Measurements from ENCODE around the gene DNAH8. TPM values are rescaled to one million over a fixed set of nuclear protein-coding genes. Genes with fewer than 3 reads are reported as not detected.

The DNAH8 gene
- total RNA-seq, 1 experiment from 2014 or later = not detected

DNA sequence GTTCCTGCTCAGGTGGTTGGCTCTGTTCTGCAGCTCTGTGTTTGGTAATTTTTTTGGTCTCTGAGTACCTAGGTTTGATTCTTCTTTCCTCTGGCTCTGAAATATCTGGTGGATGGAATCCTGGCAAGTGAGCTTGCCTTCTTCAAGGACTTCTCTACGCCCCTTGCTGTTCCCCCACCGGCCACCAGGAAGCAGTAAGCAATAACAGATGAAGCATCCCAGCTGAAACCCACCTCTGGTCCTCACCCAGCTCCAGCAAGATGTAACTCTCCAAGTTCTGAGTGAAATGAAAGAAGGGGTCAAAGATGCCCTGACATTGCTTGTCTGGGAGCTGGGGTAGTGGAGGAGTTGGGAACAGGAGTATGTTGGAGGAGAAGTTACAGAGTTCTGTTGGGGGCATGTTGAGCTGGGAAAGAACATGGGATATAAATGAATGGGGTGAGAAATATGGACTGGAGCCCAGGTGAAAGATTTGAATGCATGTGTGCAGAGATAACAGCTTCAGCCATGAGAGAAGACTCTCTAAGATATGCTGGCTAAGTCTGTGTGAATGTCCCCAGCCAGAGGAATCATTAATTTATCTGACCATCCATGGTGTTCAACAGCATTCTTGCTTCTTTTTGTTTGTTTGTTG is 282.1 kb downstream of the DNAH8 start:
- peaks cover 70% of the 10 kb centered on the region for H3K27me3 ChIP-seq (ENCODE audit: insufficient read depth, low read depth)
- no peaks in the 10 kb centered on the region for H3K9me2 ChIP-seq (ENCODE audit: insufficient read depth)
- no peaks in the 10 kb centered on the region for H3K36me3 ChIP-seq (ENCODE audit: low read depth)
- BruUV-seq (replicated peaks) = no TSS peak
- H3K9me3 ChIP-seq (ENCODE audit: insufficient read depth, low read depth) = no peaks in the 10 kb centered on the region
- no peak overlapping the region for H3K4me2 ChIP-seq
- H3K4me1 ChIP-seq (replicated peaks; ENCODE audit: insufficient read depth) = no peaks in the 10 kb centered on the region
- H2AFZ ChIP-seq = no peak overlapping the region
- no peak for TF ChIP-seq EZH2 (IDR thresholded peaks at IDR 0.05; ENCODE audit: low read depth)
- TF ChIP-seq, protein P1, sequence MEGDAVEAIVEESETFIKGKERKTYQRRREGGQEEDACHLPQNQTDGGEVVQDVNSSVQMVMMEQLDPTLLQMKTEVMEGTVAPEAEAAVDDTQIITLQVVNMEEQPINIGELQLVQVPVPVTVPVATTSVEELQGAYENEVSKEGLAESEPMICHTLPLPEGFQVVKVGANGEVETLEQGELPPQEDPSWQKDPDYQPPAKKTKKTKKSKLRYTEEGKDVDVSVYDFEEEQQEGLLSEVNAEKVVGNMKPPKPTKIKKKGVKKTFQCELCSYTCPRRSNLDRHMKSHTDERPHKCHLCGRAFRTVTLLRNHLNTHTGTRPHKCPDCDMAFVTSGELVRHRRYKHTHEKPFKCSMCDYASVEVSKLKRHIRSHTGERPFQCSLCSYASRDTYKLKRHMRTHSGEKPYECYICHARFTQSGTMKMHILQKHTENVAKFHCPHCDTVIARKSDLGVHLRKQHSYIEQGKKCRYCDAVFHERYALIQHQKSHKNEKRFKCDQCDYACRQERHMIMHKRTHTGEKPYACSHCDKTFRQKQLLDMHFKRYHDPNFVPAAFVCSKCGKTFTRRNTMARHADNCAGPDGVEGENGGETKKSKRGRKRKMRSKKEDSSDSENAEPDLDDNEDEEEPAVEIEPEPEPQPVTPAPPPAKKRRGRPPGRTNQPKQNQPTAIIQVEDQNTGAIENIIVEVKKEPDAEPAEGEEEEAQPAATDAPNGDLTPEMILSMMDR (conservative IDR thresholded peaks at IDR 0.05) = peak; percentile 59
- no peaks in the 10 kb centered on the region for H3F3A ChIP-seq (ENCODE audit: insufficient read depth, low read depth)
- intact Hi-C loops (cut with micrococcal nuclease; ENCODE audit: unreplicated experiment) = no loop called here
- DNase-seq = no peak
- no peak overlapping the region for H3K4me3 ChIP-seq
- H4K20me1 ChIP-seq (ENCODE audit: insufficient read depth) = no peaks in the 10 kb centered on the region
- ChIA-PET CTCF (interaction anchor here (0.6 kb wide), 1 partner anchor 283 kb away, joined by 11 read pairs; no protein-coding TSS in a partner anchor), POLR2A (ENCODE audit: unreplicated experiment) (no interaction called here)
- H3K79me2 ChIP-seq (ENCODE audit: low read depth) = no peaks in the 10 kb centered on the region
- no peak overlapping the region for H3K27ac ChIP-seq

- Histone ChIP-seq H2AFZ (no peak overlapping the region), H3K27ac (no peak overlapping the region), H3K9me3 (ENCODE audit: insufficient read depth, low read depth) (no peaks in the 10 kb centered on the region), H3K36me3 (ENCODE audit: low read depth) (no peaks in the 10 kb centered on the region), H3F3A (ENCODE audit: insufficient read depth, low read depth) (no peaks in the 10 kb centered on the region), H3K4me1 (replicated peaks; ENCODE audit: insufficient read depth) (no peaks in the 10 kb centered on the region), H3K4me3 (no peak overlapping the region), H3K79me2 (ENCODE audit: low read depth) (no peaks in the 10 kb centered on the region), H3K9me2 (ENCODE audit: insufficient read depth) (no peaks in the 10 kb centered on the region), H3K27me3 (ENCODE audit: insufficient read depth, low read depth) (peaks cover 72% of the 10 kb centered on the region), H3K4me2 (no peak overlapping the region), H4K20me1 (ENCODE audit: insufficient read depth) (no peaks in the 10 kb centered on the region)
- ChIA-PET POLR2A (ENCODE audit: unreplicated experiment) (no interaction called here), CTCF (no interaction called here)
- intact Hi-C loops (cut with micrococcal nuclease; ENCODE audit: unreplicated experiment) = no loop called here
- DNase-seq = no peak
- TF ChIP-seq, protein P1 (conservative IDR thresholded peaks at IDR 0.05) = no peak
- TF ChIP-seq EZH2 (IDR thresholded peaks at IDR 0.05; ENCODE audit: low read depth) = no peak
- BruUV-seq (replicated peaks) = no TSS peak
These were observed 288.0 kb downstream of the DNAH8 start for GRCh38 chr6:39003072-39003471.

DNA sequence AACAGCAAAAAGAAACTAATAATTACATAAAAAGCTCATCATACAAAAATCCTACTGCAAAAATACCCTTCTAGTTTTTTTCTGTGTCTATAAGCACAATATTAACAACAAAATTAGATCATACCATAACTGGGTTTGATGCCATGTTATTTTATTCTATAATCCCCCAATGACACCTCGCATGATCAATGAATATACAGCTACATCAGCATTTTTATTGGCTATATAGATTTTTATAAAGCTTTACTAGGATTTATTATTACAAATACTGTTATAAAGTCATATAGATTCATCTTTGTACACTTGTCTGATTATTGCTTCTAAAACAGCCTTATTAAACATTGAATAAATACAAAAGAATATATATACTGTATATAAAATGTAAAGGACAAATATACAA is 288.4 kb downstream of the DNAH8 start:
- no peak overlapping the region for H3K4me3 ChIP-seq
- ChIA-PET POLR2A (ENCODE audit: unreplicated experiment) (no interaction called here), CTCF (no interaction called here)
- TF ChIP-seq, protein P1 (conservative IDR thresholded peaks at IDR 0.05) = no peak
- no peak for TF ChIP-seq EZH2 (IDR thresholded peaks at IDR 0.05; ENCODE audit: low read depth)
- intact Hi-C loops (cut with micrococcal nuclease; ENCODE audit: unreplicated experiment) = no loop called here
- DNase-seq = no peak
- no peaks in the 10 kb centered on the region for H3K9me3 ChIP-seq (ENCODE audit: insufficient read depth, low read depth)
- H3K4me1 ChIP-seq (replicated peaks; ENCODE audit: insufficient read depth) = no peaks in the 10 kb centered on the region
- no peak overlapping the region for H2AFZ ChIP-seq
- BruUV-seq (replicated peaks) = no TSS peak
- no peaks in the 10 kb centered on the region for H3K9me2 ChIP-seq (ENCODE audit: insufficient read depth)
- H3K27me3 ChIP-seq (ENCODE audit: insufficient read depth, low read depth) = peaks cover 72% of the 10 kb centered on the region
- no peak overlapping the region for H3K27ac ChIP-seq
- no peaks in the 10 kb centered on the region for H3K36me3 ChIP-seq (ENCODE audit: low read depth)
- H4K20me1 ChIP-seq (ENCODE audit: insufficient read depth) = no peaks in the 10 kb centered on the region
- no peaks in the 10 kb centered on the region for H3K79me2 ChIP-seq (ENCODE audit: low read depth)
- no peak overlapping the region for H3K4me2 ChIP-seq
- no peaks in the 10 kb centered on the region for H3F3A ChIP-seq (ENCODE audit: insufficient read depth, low read depth)

Measured in PC-9 (cell line).